Psoas muscle (tissue), 8 donors: ENCODE results near the gene TTBK1. TPM values are rescaled to one million over a fixed set of nuclear protein-coding genes. Genes with fewer than 3 reads are reported as not detected.

Source experiments
- ATAC-seq, 4 donors: fragments of 200-7000 bp; cut with Tn5 transposase; one replicate each; pipeline ENCODE4 v1.9.1; 2020; ENCODE audit warnings: moderate library complexity in 3 of 4, mild to moderate bottlenecking in 2 of 4
- DNase-seq, 2 donors: peaks; one replicate each; pipeline ENCODE4 v3.0.0-alpha.2; 2020
- H3K27ac ChIP-seq: fragments of 200-600 bp; one replicate; pipeline ENCODE4 v1.8.0; 2022
- H3K27me3 ChIP-seq, 3 donors: fragments of 200-600 bp in 1 of 3; one replicate each; pipeline versions ENCODE4 v1.6.1 to v1.8.0; 2013 to 2022; ENCODE audit warnings: low read length in 2 of 3, mild to moderate bottlenecking in 2 of 3, moderate library complexity in 1 of 3; ENCODE audit not compliant: insufficient read depth in 3 of 3
- H3K36me3 ChIP-seq, 2 donors: fragments of 200-600 bp in 1 of 2; one replicate each; pipeline versions ENCODE4 v1.6.1 to v1.8.0; 2013 to 2022; ENCODE audit warnings: low read depth in 1 of 2, mild to moderate bottlenecking in 1 of 2, moderate library complexity in 1 of 2; ENCODE audit not compliant: insufficient read depth in 1 of 2
- H3K4me1 ChIP-seq: fragments of 200-600 bp; one replicate; pipeline ENCODE4 v1.8.0; 2022
- H3K4me3 ChIP-seq: fragments of 200-600 bp; one replicate; pipeline ENCODE4 v1.8.0; 2022; ENCODE audit warnings: mild to moderate bottlenecking
- H3K9me3 ChIP-seq: fragments of 200-600 bp; one replicate; pipeline ENCODE4 v1.8.0; 2022
- WGBS, 3 donors: extraction: QIAGEN DNeasy Blood & Tissue Kit; methylation state at CpG; one replicate each; pipeline versions ENCODE4 v1.1.6 to v1.1.7; 2013; 5-methylcytosine and 5-hydroxymethylcytosine counted together
- intact Hi-C, 2 donors: fragments of 100-400 bp; cut with DNase I; formaldehyde crosslinking; loops; one replicate each; pipeline versions ENCODE4 v1.11.0 to v1.14.2; 2022
- polyA plus RNA-seq, 3 donors: library from polyadenylated mRNA; stranded (reverse); fragments of 200-250 nt; gene quantifications; one replicate each; pipeline ENCODE4 v1.2.3, GENCODE V29; 2013
- total RNA-seq, 4 donors: library from RNA; stranded (reverse); fragmentation: NEBNext Ultra II Directional in 2 of 4; extraction: Animal tissue kit (Norgen Biotek cat#: 25700) in 2 of 4; gene quantifications; one replicate each; pipeline versions ENCODE4 v1.2.1 to v1.2.4, GENCODE V29; 2021 to 2023
- TF ChIP-seq, protein P1 (sequence below): fragments of 200-600 bp; IDR thresholded peaks from one replicate; pipeline ENCODE4 v1.8.0; 2022; ENCODE audit warnings: antibody characterized with exemption
- donor health status: healthy with polysubstance abuse.
- donor health status: DM: no; HTN: no; CAD: no; lungs with moderate emphysema.
- donor health status: Bipolar disorder and iron deficiency.
- donor health status: healthy.
- donor health status: DM: yes; HTN: yes; CAD: no.
- donor health status: DM: no; HTN: no; CAD: no.
- donor health status: DM: no; HTN: no; CAD: no.
- donor health status: DM: yes; HTN: yes; CAD: no.

TTBK1 gene
- total and polyA plus RNA-seq, 7 donors: 0.01 to 0.03 TPM; not detected in 5

DNA sequence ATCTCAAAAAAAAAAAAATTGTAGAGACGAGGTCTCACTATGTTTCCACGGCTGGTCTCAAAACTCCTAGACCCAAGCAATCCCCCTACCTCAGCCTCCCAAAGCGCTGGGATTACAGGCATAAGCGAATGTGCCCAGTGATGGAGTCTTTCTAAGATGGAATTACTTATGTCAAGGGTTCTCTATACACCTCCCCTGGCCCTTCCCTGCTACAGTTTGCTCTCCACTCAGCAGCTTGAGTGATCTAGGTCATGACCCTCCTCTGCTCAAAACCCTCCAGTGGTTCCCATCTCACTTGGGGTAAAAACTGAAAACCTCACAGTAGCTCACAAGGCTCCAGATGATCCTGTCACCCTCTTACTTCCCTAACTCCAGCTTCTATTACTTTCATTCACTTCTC, 12.2 kb upstream of the TTBK1 start:
- ATAC-seq: no peak

DNA sequence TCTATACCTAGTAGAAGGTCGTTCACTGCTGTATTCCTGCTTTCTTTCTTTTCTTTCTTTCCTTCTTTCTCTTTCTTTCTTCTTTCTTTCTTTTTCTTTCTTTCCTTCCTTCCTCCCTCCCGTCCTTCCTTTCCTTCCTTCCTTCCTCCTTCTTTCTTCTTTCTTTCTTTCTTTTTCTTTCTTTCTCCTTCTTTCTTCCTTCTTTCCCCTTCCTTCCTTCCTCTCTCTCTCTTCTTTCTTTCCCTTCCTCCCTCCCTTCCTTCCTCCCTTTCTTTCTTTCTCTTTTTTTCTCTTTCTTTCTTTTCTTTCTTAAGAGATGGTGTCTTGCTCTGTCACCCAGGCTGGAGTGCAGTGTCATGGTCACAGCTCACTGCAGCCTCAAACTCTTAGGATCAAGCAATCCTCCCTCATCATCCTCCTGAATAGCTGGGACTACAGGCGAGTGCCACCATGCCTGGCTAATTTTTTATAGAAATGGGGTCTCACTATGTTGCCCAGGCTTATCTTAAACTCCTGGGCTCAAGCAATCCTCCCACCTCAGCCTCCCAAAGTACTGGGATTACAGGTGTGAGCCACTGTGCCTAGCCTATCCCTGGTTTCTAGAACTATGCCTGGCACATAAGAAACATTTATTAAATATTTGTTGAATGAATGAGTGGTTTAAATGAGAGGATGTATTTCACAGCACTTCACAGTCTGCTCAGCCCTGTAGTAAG, 11.4 kb upstream of the TTBK1 start:
- TF ChIP-seq, protein P1, sequence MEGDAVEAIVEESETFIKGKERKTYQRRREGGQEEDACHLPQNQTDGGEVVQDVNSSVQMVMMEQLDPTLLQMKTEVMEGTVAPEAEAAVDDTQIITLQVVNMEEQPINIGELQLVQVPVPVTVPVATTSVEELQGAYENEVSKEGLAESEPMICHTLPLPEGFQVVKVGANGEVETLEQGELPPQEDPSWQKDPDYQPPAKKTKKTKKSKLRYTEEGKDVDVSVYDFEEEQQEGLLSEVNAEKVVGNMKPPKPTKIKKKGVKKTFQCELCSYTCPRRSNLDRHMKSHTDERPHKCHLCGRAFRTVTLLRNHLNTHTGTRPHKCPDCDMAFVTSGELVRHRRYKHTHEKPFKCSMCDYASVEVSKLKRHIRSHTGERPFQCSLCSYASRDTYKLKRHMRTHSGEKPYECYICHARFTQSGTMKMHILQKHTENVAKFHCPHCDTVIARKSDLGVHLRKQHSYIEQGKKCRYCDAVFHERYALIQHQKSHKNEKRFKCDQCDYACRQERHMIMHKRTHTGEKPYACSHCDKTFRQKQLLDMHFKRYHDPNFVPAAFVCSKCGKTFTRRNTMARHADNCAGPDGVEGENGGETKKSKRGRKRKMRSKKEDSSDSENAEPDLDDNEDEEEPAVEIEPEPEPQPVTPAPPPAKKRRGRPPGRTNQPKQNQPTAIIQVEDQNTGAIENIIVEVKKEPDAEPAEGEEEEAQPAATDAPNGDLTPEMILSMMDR: no peak
- Histone ChIP-seq H3K4me3 (no peak overlapping the region), H3K36me3 (no peaks in the 10 kb centered on the region), H3K27ac (no peak overlapping the region), H3K27me3 (peaks cover 0 to 6% (median 0%) of the 10 kb centered on the region in 3 donors), H3K4me1 (peaks cover 14% of the 10 kb centered on the region), H3K9me3 (no peaks in the 10 kb centered on the region)
- intact Hi-C loops: no loop called here
- ATAC-seq (no peak), DNase-seq (no peak)
- 65 to 72% (median 70%) methylated on average over 3 of the region's 3 CpGs for WGBS, 3 donors

More for the DNA sequence above, 12.2 kb upstream of the TTBK1 start:
- Histone ChIP-seq H3K4me1 (peaks cover 14% of the 10 kb centered on the region), H3K36me3 (peaks cover 0 to 4% of the 10 kb centered on the region in 2 donors), H3K4me3 (no peak overlapping the region), H3K9me3 (no peaks in the 10 kb centered on the region), H3K27me3 (peaks cover 0 to 6% (median 0%) of the 10 kb centered on the region in 3 donors), H3K27ac (no peak overlapping the region)
- WGBS, 3 donors: 88 to 90% (median 90%) methylated on average over 4 of the region's 4 CpGs
- peak in 1 of 2 donors; percentile 16 for DNase-seq
- TF ChIP-seq, protein P1: no peak
- intact Hi-C loops: no loop called here

DNA sequence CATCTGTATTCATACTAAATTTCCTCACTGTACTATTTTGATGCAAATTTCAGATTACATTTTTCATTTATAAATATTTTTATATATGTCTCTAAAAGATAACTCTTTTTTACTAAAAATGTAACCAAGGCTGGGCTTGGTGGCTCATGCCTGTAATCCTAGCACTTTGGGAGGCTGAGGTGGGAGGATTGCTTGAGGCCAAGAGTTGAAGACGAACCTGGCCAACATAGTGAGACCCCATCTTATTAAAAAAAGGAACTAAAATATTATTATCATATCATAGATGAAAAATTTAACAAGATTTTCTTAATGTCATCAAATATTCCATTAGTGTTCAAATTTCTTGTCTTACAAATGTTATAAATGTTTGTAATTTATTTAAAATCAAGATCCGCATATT, 7.4 kb upstream of the TTBK1 start:
- Histone ChIP-seq H3K4me1 (no peaks in the 10 kb centered on the region), H3K9me3 (no peaks in the 10 kb centered on the region), H3K27me3 (peaks cover 0 to 23% (median 0%) of the 10 kb centered on the region in 3 donors), H3K27ac (no peak overlapping the region), H3K36me3 (no peaks in the 10 kb centered on the region), H3K4me3 (no peak overlapping the region)
- DNase-seq: no peak
- WGBS, 3 donors: 69 to 89% (median 88%) methylated on average over 2 of the region's 2 CpGs
- ATAC-seq: no peak
- intact Hi-C loops: no loop called here
- TF ChIP-seq, protein P1: no peak

DNA sequence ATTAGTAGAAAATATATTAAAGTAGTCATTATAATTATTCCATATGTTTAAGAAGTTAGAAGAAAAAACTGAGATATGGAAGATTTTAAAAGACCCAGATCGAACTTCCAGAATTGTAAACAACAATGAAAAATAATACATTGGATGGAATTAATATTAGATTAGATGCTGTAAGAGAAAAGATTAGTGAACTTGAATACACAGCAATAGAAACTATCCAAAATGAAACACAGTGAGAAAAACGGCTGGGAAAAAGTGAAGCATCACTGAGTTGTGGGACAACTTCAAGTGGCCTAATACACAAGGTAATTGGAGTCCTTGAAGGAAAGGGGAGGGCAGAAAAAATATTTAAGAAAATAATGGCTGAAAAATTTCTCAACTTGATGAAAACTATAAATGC, 4.2 kb upstream of the TTBK1 start:
- ATAC-seq (no peak), DNase-seq (no peak)
- H3K4me1 ChIP-seq: no peaks in the 10 kb centered on the region
- WGBS, 3 donors: 61 to 72% (median 68%) methylated on average over 2 of the region's 2 CpGs
- H3K36me3 ChIP-seq: no peaks in the 10 kb centered on the region
- peaks cover 0 to 49% (median 5%) of the 10 kb centered on the region in 3 donors for H3K27me3 ChIP-seq
- TF ChIP-seq, protein P1: no peak
- H3K4me3 ChIP-seq: no peak overlapping the region
- H3K9me3 ChIP-seq: no peaks in the 10 kb centered on the region
- H3K27ac ChIP-seq: no peak overlapping the region
- intact Hi-C loops: no loop called here
